GM18511 (cell line): ENCODE data around the gene UBE2E1.

ENCODE experiments used
- ATAC-seq: cut with Tn5 transposase; IDR thresholded peaks from one replicate; pipeline ENCODE4 v1.9.1; 2021; ENCODE audit warnings: mild to moderate bottlenecking, moderate library complexity; ENCODE audit not compliant: unreplicated experiment

The UBE2E1 gene

DNA sequence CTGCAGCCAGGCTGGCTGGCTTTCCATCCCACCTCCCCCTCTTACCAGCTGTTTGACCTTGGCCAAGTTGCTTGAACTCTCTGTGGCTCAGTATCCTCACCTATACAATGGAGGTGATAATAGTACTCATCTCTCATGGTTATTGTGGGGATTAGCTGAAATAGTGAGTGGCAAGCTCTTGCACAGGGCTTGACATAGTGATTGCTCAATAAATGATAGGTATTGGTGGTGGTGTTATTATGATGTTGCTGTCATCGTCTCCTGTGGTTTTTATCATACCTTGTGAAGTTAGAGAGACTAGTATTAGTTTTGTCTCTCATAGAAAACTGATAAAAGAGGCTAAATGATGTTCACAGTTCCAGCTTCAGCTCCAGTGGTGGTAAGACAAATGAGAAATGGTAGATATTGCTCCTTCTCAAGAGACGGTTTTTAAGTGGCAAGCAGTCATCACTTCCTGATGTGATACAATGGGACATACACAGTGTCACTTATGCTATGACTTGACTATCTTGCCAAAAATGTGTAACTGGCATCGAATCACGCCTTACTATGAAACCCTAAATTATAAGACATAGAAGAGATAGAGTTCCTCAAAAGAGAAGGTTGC is 12.1 kb upstream of the UBE2E1 start:
- no peak for ATAC-seq

DNA sequence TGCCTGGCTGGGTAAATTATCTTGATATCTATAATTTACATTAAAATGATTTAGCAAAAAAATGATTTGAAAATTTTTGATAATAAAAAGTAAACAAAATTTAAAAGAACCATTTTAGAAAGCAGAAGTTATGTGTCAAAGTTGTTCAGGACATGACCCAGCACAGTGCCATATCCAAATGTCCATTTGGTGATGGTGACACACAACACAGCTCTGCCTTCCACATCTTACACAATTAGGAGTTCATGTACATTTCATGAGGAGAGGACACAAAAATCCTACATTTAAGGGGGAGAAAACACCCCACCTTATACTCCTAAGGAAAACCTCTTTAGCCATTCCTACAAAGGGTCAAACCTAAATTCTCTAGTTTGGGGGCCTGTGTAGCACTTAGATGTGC is 10.7 kb upstream of the UBE2E1 start:
- no peak for ATAC-seq

DNA sequence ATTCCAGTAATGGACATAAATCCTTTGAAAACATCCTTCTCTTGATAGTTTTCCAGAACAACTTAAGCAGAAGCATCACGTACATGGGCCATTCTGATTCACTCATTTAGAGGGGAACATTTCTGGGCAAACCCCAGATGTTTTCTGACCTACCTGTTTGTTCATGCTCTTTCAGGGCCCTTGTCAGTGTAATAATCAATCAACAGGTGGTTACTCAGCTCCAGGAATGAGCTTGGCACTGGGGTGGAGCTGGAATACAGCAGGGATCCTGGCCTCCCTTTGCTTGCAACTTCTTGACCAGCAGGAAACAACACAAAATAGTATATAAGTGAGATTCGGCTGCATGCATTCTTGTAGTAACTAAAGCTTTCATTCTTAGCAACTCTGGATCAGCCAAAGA is 9.2 kb upstream of the UBE2E1 start:
- ATAC-seq: no peak

DNA sequence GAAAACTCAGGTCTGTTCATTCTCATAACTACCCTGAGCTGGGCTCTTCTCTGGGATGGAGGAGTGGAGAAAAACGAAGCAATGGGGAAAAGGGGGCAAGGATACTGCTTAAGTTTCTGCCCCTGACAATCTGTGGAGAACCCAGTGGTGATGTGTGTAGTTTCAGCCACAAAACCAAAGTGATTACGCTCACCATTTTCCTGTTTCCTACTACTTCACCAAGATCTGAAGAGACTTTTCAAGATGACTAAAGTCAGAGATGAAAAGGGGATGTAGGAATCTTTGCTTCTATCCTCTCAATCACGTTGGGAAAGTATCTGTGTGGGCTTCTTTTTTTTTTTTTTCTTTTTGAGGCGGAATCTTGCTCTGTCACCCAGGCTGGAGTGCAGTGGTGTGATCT is 8.3 kb upstream of the UBE2E1 start:
- peak; percentile 89 for ATAC-seq

DNA sequence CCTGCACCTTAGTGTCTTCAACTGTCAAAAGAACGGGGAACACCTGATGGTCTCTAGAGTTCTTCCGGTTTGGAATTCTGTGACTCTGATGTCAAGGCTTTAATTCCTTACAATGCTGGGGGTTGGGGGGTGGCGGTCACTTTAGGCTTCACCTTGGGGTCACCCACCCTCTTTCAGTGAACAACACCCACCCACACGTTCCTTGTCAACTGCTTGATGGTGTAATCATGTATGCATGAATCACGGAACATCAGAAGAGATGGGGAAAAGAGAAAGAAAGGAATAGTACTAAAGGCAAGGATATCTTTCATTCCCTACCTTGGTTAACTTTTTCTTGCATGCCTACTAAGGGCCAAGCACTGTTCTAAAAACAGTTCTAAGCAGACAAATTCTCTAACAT is 7.3 kb upstream of the UBE2E1 start:
- ATAC-seq: no peak

DNA sequence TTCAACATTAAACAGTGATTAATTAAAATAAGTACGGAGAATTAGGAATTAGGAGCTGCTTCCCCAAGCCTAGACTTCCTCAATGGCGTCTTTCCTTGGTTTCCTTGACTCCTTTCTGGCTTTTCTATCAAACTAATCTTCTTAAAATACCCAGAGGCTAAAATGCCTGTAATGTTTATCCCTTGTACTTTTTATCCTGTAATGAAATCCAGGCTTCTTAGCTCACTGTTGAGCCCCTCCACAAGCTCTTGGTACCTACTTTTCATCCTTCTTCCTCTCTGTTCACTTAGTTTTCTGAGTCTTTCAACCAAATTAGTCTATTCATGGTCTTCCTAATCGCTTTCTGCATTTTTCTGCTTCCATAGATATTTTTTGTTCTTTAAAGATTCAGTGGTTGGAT is 6.9 kb upstream of the UBE2E1 start:
- no peak for ATAC-seq

DNA sequence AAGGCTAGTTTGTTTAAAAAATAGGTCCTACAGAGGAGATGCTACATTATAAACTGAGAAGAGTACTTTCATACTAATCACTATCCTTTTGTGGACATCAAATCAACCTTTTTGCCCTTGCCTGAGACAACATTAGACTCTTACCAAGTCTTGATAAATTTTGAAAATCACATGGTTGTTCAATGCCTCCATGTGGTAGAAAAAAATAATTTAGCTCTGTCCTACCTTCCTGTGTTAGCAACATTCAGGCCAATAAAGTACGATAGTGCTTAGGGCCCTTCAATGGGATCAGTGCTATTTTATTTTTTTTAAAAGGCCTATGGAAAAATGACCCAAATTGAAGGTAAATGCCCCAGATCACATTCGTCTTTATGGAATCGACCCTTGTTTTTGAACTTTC is 5.0 kb upstream of the UBE2E1 start:
- ATAC-seq: no peak

DNA sequence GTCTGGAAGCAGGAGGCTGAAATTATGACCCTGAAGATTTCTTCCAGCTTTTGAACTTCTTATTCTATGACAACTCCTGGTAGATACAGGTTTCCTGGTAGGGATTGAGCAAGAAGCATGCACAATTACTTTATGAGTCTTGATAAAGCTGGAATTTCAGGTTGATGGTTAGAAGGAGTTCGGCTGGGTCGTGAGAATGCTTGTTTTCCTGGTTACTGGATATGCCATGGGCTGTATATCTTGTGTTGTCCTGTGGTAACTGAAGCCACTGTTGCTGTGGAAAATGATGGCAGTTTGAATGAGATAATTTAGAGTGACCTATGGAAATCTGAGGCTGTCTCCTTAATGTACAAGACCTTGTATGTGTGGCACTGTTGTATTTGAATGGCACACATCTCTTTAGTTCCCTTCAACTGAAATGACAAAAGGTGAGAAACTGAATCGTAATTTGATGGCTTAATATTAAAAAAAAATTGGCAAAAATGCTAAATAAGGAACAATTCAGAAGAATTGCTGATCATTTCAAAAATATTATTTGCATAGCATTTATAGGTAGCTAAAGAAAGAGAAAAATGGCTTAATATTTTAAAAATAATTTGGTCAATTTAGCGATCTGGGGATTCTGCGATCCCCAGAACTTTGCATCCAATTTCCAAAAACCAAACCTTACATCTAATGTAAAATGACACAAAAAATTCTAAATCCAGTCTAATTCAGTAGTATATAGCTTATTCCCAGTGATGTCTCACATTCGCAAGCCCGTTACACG is 1.1 kb upstream of the UBE2E1 start:
- no peak for ATAC-seq

DNA sequence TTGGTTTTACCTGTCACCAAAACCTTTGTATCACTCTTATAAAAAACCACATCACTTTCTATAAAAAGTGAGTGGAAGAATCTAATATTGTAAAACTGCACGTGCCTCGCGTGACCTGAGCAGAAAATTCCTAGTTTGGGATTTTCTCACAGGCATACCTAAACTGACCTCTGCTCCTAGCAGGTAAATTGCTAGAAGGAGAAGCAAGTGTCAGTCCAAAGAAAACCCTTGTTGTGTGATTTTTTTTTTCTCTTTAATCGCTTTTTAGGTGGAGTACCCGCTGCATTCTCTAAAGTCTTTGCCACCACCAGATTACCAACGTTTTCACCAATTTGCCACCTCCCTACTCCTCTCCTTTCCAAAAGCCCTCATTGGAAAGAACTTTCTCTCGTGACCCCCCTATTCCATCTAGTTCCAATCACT is 534 bp upstream of the UBE2E1 start:
- ATAC-seq: no peak

DNA sequence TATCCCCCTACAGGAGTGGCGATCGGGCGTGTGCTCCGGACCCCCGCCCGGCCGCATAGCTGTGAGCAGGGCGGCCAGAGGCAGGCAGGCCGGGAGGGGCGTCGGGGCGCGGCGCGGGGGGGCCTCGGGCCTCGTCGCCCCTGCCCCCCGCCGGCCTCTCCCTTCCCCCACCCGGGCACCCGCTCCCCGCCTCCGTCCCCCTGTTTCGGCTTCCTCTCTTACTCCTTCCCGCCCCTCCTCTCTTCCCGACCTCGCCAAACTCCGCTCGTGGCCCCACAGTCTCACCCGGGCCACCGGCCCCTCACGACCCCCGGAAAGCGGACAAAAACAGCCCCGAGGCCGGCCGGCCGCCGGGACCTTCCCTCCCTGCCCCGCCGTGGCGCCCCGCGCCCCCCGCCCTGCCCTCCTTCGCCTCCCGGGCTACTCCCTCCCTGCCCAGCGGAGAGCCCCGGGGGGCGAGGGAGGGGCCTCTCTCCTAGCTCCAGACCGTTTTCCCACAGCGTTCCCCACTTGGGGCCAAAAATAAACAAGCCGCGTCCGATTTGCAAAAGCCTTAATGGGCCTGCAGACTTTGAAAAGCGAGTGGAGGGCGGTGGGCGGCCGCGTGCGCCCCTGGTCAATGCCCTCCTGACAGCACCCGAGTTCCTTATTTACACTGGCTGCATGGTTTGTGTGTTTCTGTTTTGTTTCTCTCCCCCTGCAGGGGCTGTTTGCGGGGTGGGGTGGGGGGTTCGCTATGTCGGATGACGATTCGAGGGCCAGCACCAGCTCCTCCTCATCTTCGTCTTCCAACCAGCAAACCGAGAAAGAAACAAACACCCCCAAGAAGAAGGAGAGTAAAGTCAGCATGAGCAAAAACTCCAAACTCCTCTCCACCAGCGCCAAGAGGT is 1.0 kb downstream of the UBE2E1 start:
- ATAC-seq: peak; percentile 15

DNA sequence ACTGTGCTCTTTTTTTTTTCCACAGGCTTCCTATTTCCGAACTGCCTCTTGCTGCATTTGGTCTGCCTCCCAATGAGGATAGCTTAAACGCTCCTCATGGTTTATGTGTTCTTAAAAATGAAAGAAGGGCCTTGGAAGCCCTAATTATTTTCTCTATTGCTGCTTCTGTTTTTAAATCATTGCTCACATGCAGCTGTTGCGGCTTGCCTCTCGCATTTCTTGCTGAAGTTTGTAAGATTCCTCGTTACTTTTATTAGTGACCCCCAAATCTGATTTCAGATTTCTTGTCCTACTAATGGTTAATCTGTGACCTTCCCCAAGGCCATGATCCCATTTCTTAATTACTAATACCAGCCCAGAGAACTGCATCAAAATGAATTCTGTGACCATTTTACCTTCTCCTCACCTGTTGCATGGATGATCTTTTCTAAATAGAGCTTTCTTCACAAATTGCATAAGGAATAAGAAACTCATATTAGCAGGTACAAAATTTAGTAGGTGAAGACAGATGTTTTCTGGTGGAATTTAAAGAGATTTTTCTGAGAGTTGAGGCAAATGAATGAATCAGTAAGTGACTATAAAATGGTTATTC is 1.8 kb downstream of the UBE2E1 start:
- ATAC-seq: no peak

DNA sequence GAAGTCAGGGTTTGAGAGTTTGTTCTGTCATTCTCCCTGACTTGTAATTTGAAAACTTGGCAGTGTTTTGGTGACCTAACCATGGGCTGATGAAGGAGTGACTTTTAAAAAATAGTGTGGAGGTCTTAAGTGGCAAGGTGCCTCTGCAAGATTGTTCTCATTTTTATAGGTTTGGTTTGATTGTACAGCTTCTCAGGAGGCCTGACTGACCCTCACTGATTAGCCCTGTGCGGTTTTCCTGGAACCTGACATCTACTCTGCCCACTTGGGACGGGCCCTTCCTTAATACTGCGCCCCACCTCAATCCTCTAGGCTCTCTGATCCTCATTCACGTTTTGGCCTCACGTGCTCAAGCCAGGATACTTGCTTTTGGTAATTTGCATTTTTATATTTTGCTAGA is 2.8 kb downstream of the UBE2E1 start:
- no peak for ATAC-seq

DNA sequence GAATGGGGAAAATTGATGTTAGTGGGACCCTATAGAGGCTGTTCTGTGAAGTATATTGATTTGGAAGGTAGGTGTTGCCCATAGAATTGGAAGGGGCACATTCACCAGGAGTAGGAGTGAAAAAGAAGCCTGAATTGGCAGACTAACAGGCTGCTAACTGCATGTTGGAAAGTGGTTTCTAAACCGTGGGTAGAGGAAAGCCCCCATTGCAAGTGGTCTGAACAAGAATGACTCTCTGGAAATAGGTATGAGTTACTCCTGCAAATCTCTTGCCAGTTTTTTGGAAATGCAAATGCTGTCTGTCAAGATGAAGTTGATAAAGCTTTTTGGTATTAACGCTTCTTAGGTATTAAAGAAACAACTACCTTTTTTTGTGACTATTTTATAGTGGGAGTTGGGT is 3.5 kb downstream of the UBE2E1 start:
- ATAC-seq: no peak

DNA sequence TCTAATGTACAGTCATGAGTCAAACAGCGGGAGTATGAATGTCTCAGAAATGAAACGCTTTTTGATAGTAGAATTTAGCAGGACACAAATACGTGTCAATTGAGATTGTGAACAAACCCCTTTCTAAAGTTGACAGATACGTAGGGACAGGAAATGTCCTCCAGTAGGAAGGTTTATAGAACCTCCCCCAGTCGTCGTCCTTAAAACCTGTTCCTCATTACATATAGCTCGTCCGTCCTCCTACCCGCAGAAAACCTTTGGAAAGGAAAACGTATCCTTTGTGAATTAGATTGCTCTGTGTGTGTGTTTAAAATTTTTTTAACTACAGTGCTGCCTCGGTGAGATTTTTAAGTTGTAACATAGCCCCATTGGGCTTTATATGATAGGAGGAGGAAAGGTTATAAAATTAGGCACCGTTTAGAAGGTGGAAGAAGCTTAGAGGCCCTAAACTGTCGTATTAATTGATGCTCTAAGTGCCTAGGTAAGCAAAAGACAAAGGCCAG is 4.1 kb downstream of the UBE2E1 start:
- no peak for ATAC-seq

DNA sequence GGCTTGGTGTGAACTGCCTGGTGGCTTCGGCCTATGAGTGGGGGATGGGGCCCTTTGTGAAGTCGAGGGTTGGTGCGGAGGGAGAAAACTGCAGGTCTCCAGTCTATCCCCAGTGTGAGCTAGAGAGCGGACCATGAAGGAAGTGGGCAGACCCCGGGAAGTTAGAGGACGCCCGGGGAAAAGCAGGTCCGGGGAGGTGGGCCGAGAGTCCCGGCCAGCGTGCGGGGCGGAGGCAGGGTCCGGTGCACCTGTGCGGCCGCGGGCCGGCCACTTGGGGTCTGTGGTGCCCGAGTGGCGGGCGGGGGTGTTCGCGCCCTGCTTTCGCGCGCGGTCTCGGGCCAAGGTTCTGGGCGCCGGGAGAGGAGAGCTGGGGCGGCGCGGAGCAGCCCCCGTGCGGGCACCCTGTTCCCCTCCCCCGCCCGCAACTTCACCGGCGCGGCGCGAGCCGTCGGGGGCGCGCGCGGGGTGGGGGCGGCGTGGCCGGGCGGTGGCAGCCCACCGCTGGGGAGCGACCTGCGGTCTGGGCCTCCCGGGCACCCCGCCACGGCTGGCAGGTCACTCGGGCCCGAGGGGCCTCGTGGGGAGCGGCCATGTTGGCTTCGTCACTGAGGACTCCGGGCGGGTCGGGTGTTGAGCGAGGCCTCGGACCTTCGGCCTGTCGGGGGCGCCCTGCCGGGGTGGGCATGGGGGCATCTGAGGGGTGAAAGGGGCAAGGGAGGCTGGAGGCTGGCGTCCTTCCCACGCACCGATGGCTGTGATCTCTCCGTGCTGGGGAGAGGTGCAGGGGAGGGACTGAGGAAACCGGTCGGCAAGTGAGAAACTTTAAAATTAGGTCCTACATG is 4.8 kb downstream of the UBE2E1 start:
- peak; percentile 38 for ATAC-seq

DNA sequence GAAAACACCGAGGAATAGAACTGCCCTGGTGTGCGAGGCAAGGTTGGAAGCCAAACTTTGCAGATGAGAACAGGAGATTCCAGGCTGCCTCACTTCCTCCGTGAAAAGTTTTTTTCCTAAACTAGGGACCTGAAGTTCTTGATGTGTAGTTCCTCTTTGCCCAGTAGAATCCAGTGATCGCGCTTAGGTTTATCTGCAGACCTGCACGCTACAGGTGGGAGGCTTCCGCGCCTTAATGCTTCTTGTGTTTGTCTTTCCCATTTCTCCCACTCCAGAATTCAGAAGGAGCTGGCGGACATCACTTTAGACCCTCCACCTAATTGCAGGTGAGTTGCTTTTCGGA is 5.4 kb downstream of the UBE2E1 start:
- no peak for ATAC-seq

DNA sequence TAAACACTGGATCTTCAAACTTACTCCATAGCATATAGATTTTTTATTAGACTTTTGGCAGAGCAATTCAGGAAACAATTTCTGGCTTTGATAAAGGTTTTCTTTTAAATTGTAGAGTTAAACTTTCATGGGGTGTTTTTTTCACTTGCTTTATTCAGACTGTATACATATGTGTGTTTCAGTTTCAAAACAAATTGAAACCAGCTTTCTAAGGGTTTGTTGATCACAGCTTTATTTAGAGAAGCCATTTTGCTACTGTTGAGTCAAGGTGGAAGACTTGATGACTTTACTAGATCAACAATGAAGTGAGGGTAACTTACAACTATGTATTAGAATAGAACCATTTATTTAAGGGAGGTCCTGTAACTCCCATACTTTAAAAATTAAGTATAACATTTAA is 6.2 kb downstream of the UBE2E1 start:
- ATAC-seq: peak; percentile 59

DNA sequence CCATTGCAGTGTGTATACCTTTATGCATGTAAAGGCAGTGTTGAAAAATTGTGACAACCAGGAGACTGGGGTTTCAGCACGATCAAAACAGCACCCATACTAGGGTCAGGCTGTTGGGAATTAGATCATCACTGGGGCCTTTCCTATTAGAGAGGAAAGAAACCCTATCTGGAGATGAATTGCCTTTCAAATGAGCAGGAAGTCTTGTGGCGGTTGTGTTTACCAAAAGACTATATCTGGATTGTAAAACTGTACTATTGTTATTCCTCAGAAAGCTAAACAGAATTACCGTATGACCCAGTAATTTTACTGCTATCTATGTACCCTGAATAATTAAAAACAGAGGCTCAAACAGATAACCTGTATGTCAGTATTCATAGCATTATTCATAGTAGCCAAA is 10.1 kb downstream of the UBE2E1 start:
- ATAC-seq: no peak

DNA sequence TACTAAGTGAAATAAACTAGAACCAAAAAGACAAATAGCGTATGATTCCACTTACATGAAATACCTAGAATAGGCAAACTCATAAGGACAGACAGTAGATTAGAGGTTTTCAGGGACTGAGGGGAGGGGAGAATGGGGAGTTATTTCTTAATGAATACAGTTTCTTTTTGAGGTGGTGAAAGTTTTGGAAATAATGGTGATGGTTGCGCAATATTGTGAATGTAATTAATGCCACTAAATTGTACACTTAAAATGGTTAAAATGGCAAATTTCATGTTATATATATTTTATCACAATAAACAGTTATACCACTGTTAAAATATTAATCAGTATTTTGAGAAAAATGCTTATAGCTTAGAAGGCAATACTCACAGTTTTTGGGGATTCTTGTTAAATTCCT is 11.0 kb downstream of the UBE2E1 start:
- ATAC-seq: no peak

DNA sequence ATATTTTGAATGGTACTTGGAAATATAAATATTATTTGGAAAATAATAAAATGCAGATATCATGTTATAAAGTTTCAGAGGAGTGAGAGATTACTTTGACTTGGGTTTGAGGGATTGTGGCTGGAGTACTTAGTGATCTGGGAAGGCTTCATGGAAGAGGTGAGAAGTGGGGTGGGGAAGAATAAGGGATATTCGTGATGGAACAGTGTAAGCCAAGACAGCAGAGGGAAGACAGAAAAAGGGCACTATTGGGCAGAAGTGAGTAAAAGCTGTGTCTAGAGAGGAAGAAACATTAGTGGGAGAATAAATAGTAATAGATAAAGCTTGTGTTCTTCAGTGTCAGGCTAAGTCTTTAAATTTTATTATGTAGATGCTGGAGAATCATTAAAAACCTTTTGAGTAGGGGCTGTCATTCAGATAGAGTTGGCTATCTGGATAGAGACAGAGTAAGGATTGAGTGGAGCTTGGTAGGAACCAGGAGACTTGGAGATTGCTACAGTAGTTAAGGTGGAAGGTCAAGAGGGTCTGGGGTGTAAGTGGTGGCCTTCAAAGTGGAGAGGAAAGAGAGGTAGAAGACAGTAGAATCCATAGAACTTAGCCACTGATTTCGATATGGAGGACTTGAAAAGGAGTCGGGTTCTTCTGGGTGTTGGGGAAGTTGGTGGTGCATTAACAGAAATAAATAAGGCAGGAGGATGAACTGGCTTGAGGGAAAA is 11.9 kb downstream of the UBE2E1 start:
- no peak for ATAC-seq
